ENCODE data around the gene PGM1.

DNA sequence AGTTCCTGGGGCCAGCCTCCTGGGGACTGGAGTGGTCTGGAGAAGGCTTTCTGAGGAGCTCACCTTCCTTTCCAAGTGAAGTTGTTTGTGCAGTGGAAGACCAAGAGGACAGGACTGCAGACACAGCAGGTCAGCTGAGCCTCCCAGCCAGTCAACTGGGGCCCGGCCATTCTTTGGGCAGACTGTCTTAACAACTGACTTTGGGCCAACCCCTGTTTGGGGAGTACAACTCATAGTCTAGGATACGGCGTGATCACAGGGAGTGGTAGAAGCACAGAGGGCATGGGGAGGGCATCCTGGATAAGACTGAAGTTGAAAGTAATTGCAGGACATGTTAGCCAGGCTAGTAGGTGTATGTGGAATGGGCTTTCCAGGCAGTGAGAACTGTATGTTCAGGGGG is 50.3 kb downstream of the PGM1 start:
- TF ChIP-seq, protein P1, sequence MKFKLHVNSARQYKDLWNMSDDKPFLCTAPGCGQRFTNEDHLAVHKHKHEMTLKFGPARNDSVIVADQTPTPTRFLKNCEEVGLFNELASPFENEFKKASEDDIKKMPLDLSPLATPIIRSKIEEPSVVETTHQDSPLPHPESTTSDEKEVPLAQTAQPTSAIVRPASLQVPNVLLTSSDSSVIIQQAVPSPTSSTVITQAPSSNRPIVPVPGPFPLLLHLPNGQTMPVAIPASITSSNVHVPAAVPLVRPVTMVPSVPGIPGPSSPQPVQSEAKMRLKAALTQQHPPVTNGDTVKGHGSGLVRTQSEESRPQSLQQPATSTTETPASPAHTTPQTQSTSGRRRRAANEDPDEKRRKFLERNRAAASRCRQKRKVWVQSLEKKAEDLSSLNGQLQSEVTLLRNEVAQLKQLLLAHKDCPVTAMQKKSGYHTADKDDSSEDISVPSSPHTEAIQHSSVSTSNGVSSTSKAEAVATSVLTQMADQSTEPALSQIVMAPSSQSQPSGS (CRISPR knock-in tag; IDR thresholded peaks at IDR 0.05; ENCODE audit: borderline replicate concordance, low read depth), result no peak
- TF ChIP-seq, protein P2, sequence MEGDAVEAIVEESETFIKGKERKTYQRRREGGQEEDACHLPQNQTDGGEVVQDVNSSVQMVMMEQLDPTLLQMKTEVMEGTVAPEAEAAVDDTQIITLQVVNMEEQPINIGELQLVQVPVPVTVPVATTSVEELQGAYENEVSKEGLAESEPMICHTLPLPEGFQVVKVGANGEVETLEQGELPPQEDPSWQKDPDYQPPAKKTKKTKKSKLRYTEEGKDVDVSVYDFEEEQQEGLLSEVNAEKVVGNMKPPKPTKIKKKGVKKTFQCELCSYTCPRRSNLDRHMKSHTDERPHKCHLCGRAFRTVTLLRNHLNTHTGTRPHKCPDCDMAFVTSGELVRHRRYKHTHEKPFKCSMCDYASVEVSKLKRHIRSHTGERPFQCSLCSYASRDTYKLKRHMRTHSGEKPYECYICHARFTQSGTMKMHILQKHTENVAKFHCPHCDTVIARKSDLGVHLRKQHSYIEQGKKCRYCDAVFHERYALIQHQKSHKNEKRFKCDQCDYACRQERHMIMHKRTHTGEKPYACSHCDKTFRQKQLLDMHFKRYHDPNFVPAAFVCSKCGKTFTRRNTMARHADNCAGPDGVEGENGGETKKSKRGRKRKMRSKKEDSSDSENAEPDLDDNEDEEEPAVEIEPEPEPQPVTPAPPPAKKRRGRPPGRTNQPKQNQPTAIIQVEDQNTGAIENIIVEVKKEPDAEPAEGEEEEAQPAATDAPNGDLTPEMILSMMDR (IDR thresholded peaks at IDR 0.05), result no peak
- TF ChIP-seq ELF4 (CRISPR knock-in tag; IDR thresholded peaks at IDR 0.05; ENCODE audit: low read depth) (no peak), SMAD3 (CRISPR knock-in tag; IDR thresholded peaks at IDR 0.05; ENCODE audit: borderline replicate concordance) (no peak), FOXP1 (CRISPR knock-in tag; IDR thresholded peaks at IDR 0.05; ENCODE audit: borderline replicate concordance) (no peak), TEAD4 (CRISPR knock-in tag; IDR thresholded peaks at IDR 0.05) (no peak), MAX (CRISPR knock-in tag; IDR thresholded peaks at IDR 0.05) (no peak), ESRRA (CRISPR knock-in tag; IDR thresholded peaks at IDR 0.05; ENCODE audit: borderline replicate concordance) (no peak)
- TF ChIP-seq, protein P3, sequence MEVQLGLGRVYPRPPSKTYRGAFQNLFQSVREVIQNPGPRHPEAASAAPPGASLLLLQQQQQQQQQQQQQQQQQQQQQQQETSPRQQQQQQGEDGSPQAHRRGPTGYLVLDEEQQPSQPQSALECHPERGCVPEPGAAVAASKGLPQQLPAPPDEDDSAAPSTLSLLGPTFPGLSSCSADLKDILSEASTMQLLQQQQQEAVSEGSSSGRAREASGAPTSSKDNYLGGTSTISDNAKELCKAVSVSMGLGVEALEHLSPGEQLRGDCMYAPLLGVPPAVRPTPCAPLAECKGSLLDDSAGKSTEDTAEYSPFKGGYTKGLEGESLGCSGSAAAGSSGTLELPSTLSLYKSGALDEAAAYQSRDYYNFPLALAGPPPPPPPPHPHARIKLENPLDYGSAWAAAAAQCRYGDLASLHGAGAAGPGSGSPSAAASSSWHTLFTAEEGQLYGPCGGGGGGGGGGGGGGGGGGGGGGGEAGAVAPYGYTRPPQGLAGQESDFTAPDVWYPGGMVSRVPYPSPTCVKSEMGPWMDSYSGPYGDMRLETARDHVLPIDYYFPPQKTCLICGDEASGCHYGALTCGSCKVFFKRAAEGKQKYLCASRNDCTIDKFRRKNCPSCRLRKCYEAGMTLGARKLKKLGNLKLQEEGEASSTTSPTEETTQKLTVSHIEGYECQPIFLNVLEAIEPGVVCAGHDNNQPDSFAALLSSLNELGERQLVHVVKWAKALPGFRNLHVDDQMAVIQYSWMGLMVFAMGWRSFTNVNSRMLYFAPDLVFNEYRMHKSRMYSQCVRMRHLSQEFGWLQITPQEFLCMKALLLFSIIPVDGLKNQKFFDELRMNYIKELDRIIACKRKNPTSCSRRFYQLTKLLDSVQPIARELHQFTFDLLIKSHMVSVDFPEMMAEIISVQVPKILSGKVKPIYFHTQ (CRISPR knock-in tag; IDR thresholded peaks at IDR 0.05), result no peak

All from WTC11 (cell line).